ENCODE measurements around the gene TPGS1. TPM values are rescaled to one million over a fixed set of nuclear protein-coding genes. Genes with fewer than 3 reads are reported as not detected.

Gene TPGS1
- total RNA-seq, 1 donor from 2014 or later: 25.4 TPM

DNA sequence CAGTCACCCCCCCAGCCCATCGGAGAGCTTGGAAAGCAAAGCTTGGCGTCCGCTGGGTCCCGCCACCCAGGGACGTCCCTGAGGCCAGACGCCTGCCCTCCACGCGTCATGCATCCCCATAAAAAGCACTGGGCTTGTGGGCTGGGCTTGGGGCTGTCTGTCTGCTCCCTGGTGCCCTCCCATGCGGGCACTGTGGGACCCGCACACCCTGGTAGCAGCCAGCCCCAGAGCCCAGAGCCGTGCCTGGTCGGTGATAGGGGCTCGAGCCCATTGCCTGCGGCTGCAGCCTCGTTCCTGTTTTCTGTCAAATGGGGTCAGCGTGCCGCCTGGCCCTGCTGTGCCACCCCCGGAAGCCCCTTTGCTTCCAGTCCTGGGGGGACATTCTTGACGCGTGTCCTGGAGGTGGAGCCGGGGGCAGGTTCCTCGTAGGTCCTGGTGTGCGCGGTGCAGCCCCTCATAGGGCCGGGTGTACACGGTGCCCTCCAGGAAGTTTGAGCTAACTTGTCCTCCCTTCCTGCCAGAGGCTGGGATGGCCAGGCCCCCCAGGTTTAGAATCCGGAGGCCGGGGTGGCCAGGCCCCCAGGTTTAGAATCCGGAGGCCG is 32.2 kb downstream of the TPGS1 start:
- DNase-seq (ENCODE audit: extremely low spot score, unreplicated experiment): no peak
- Mint-ChIP-seq H3K36me3 (ENCODE audit: unreplicated experiment) (peaks cover 12% of the 10 kb centered on the region), H3K9me3 (ENCODE audit: unreplicated experiment) (no peaks in the 10 kb centered on the region), H3K27ac (ENCODE audit: unreplicated experiment) (no peak overlapping the region), H3K27me3 (ENCODE audit: unreplicated experiment) (no peaks in the 10 kb centered on the region), H3K4me1 (ENCODE audit: unreplicated experiment) (peaks cover 3% of the 10 kb centered on the region), H3K4me3 (ENCODE audit: unreplicated experiment) (no peak overlapping the region)
- TF ChIP-seq CTCF (IDR thresholded peaks at IDR 0.05): no peak

GRCh38 chr19:540867-541637 is 33.8 kb downstream of the TPGS1 start:
- Mint-ChIP-seq H3K4me1 (ENCODE audit: unreplicated experiment) (no peaks in the 10 kb centered on the region), H3K36me3 (ENCODE audit: unreplicated experiment) (peaks cover 12% of the 10 kb centered on the region), H3K27ac (ENCODE audit: unreplicated experiment) (no peak overlapping the region), H3K9me3 (ENCODE audit: unreplicated experiment) (no peaks in the 10 kb centered on the region), H3K4me3 (ENCODE audit: unreplicated experiment) (no peak overlapping the region), H3K27me3 (ENCODE audit: unreplicated experiment) (no peaks in the 10 kb centered on the region)
- TF ChIP-seq CTCF (IDR thresholded peaks at IDR 0.05): no peak
- no peak for DNase-seq (ENCODE audit: extremely low spot score, unreplicated experiment)

DNA sequence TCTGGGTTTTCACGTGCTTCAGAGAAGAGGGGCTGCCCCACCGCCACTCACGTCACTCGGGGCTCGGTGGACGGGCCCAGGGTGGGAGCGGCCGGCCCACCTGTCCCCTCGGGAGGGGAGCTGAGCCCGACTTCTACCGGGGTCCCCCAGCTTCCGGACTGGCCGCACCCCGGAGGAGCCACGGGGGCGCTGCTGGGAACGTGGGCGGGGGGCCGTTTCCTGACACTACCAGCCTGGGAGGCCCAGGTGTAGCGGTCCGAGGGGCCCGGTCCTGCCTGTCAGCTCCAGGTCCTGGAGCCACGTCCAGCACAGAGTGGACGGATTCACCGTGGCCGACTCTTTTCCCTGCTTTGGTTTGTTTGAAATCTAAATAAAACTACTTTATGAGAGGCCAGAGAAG is 34.4 kb downstream of the TPGS1 start:
- no peaks in the 10 kb centered on the region for H3K9me3 Mint-ChIP-seq (ENCODE audit: unreplicated experiment)
- H3K4me1 Mint-ChIP-seq (ENCODE audit: unreplicated experiment): no peaks in the 10 kb centered on the region
- no peaks in the 10 kb centered on the region for H3K27me3 Mint-ChIP-seq (ENCODE audit: unreplicated experiment)
- no peak overlapping the region for H3K4me3 Mint-ChIP-seq (ENCODE audit: unreplicated experiment)
- DNase-seq (ENCODE audit: extremely low spot score, unreplicated experiment): no peak
- no peak for TF ChIP-seq CTCF (IDR thresholded peaks at IDR 0.05)
- H3K27ac Mint-ChIP-seq (ENCODE audit: unreplicated experiment): no peak overlapping the region
- H3K36me3 Mint-ChIP-seq (ENCODE audit: unreplicated experiment): peaks cover 12% of the 10 kb centered on the region

- no peaks in the 10 kb centered on the region for H3K9me3 Mint-ChIP-seq (ENCODE audit: unreplicated experiment)
- no peaks in the 10 kb centered on the region for H3K27me3 Mint-ChIP-seq (ENCODE audit: unreplicated experiment)
- DNase-seq (ENCODE audit: extremely low spot score, unreplicated experiment): no peak
- H3K36me3 Mint-ChIP-seq (ENCODE audit: unreplicated experiment): peaks cover 12% of the 10 kb centered on the region
- H3K27ac Mint-ChIP-seq (ENCODE audit: unreplicated experiment): no peak overlapping the region
- TF ChIP-seq CTCF (IDR thresholded peaks at IDR 0.05): no peak
- H3K4me1 Mint-ChIP-seq (ENCODE audit: unreplicated experiment): no peaks in the 10 kb centered on the region
- no peak overlapping the region for H3K4me3 Mint-ChIP-seq (ENCODE audit: unreplicated experiment)
These were observed 35.0 kb downstream of the TPGS1 start for GRCh38 chr19:542173-542866.

Measured in osteocyte (in vitro differentiated cells).